HG02571 (cell line): ENCODE data around the gene NFASC.

Experiments
- ATAC-seq: cut with Tn5 transposase; IDR thresholded peaks from one replicate; pipeline ENCODE4 v1.9.1; 2021; ENCODE audit warnings: mild to moderate bottlenecking, moderate library complexity; ENCODE audit not compliant: unreplicated experiment

NFASC gene

DNA sequence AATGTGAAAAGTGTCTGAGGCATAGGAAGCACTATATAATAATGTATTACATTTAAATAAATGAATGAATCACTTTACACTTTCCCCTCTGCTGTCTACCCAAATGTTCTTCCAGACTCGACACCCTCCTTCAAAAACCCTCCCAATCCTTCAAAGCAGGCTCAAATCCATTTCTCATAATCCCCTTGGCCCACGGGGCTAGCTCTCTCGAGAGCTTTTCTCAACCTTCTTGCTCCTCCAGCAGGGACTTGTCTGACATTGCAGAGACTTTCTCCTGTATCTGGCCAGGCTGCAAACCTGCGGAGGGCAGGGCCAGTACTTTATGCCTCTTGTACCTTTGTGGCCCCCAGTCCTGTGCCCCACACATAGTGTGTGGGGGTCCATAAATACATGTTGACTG, 158.3 kb downstream of the NFASC start:
- ATAC-seq: no peak

- no peak for ATAC-seq
Observed at GRCh38 chr1:205030241-205030640, 159.6 kb downstream of the NFASC start.

- ATAC-seq: no peak
Observed at GRCh38 chr1:205030896-205031295, 160.2 kb downstream of the NFASC start.

- no peak for ATAC-seq
Observed at GRCh38 chr1:205032508-205032907, 161.8 kb downstream of the NFASC start.

DNA sequence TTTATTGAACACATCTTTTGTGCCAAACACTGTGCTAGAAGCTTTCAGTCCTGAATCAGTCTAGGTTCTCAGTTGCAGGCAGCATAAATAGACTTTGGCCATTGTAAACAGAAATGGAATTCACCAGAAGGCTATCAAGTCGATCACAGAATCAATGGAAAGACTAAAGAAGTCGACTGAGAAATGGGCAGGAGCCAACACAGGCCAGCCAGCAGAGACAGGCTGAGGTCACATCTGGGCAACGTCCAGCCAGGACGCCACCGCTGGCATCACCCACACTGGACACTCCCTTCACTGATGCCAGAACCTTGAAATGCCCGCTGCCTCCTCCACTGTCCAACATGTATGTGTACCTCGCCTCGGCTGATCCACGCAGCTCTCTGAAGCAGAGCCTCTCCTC, 166.9 kb downstream of the NFASC start:
- no peak for ATAC-seq

DNA sequence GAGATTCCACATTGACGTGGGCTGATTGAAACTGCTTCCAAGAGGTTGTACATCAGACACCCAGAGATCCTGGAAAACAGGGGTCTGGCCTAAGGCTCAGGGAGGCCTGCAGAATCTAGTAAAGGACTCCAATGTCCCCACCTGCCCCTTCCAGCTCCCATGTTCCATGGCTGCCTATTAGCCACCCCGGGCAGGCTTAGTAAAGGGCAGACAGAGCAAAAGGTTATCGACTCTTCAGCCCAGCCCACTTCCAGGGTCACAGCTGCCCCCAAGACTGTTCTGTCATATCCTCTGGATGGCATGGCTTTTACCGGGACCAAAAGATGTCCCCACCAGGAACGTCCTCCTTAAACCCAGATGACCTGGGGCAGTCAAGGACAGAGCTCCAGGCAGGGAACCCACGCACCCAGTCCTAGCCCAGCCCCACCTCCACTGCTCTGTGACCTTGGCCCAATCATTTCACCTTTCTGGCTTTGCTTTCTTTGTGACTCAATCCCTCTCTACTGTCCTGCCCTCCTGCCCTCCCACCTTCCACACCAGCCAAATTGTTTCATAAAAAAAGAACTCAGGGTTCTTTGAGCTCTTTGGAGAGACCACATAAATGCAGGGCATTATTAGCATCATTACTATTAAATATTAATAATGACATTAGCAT, 167.6 kb downstream of the NFASC start:
- no peak for ATAC-seq

DNA sequence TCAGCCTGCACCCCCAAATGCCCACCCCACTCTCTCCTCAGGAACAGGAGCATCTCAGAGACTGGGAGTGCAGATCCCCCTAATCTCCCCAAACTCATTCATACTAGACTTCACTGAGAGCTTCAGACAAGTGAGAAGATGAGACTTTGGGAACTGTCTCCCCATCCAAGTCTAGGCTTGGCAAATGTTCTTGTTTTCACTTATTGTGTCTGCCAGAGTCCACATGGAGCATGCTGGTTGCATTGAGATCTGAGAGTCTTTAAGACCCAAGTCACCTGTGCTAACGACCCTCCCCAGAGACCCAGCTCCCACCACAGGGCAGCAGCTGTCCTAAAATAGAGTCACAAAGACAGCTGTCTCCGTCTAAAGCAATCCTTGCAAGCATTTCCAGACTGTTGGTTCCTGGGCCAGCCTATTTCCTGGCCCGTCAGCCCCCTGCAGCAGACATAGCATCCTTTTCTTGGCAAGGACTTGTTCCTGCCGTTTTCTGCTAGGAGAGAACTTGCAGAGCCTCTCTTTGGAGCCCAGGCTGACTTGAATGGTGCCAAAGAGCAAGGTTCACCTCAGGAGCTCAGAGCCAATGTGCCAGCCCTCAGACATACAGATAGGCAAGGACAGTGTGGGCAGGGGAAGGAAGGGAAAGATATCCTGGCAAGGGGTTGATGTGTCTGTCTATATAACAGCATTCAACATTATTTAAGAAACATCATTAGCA, 170.5 kb downstream of the NFASC start:
- no peak for ATAC-seq

DNA sequence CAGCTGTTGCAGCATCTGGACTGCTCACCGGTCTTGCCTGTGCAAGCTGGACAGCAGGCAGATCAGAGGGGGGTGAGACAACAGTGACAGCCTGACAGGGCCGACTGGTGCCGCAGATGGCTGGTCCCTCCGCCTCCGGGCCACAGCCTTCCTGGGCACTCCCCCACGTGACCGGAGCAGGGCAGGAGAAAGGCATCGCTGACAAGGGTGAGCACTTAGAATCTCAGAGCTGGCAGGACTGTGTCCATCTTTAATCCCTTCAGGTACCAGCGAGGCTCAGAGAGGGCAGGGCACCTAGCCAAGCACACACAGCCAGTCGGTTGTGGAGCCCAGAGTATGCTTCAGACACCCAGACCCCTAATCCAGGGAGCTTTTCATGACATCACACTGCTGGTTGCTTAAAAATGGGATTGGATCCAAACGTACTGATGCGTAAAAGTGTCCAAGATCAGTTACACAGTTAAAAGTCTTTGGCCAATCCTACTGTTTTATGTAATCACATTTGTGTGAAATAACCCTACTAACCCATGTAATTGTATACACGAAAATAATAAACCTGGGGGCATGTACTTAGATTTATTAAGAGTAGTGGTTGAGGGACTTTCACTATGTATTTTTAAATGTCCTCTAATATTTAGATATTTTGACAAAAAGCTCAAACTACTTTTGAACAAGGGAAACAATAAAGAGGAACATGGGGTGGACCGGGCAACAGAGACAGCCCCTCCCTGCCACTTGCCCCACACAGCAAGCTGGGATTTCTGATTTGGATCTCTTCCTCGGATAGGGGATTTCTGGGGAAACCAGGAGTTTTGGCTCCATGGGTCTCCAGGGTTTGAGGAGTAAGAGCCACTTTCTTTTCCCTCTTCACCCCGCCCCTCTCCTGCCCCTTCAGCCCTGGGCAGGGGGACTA, 171.6 kb downstream of the NFASC start:
- no peak for ATAC-seq

GRCh38 chr1:205042911-205043806, 172.5 kb downstream of the NFASC start, which contains the start of gene CNTN2:
Gene CNTN2 (plus strand): TSS chr1:205043212. CDS start chr1:205053186, 9,974 bp downstream.
- no peak for ATAC-seq

DNA sequence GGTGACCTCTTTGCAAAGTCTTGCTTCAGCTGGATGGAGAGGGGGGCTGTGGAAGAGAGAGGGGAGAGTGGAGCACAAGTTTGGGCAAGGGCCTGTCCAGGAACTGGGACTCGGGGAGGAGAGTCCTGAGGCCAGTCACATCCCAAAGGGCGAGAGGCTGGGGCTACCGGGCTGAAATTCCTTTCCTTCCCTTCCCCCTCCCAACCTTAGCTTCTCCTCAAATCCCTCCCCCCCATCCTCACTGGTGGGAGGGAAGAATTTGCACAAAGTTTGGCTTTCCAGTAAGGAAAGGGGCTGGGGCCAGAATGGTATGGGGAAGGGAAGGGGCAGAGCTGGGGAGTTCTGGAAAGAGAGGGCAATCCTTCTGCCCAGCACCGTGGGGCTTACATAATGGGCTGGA, 173.2 kb downstream of the NFASC start:
- ATAC-seq: no peak

GRCh38 chr1:205044741-205045140, 174.1 kb downstream of the NFASC start:
- ATAC-seq: no peak

DNA sequence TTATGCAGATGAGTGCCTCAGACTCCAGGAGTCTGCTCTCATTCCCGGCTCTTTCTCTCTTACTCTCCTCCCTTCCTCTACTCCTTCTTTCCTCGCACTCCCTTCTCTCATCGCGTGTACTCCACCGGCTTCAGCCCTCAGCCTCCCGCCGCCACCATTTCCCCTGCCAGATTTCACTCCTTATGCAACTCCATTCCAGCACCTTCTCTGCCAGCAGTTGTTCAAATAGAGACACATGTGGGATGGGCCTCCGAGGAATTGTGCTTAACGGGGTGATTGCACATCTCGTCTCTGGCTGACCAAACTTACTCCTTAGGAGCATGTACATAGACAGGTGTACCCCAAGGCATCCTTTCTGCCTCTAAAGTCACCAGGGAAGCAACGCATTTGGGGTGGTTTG, 174.5 kb downstream of the NFASC start:
- ATAC-seq: no peak

GRCh38 chr1:205046870-205047269, 176.2 kb downstream of the NFASC start:
- ATAC-seq: no peak

- no peak for ATAC-seq
Observed at GRCh38 chr1:205047764-205048231, 177.1 kb downstream of the NFASC start.

DNA sequence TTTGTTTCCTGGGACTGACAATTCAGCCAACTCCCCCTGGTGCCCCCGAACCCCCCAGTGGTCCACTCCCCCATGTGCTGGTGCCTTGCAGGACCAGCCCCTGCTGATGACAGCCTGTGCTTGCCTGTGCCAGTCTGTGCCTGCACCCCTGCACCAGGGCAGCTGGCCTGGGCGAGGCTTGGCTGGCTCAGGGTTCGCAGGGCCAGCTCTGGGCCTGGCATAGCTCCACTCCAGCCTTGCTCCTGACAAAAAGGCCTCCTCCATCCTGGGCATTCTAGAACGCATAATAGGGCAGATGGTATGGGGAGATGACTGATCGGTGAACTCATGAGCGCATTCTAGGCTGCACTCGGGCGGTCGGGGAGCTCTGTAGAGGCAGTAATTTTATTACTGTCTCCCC, 177.7 kb downstream of the NFASC start:
- ATAC-seq: no peak

- ATAC-seq: no peak
Observed at GRCh38 chr1:205049479-205049878, 178.8 kb downstream of the NFASC start.

DNA sequence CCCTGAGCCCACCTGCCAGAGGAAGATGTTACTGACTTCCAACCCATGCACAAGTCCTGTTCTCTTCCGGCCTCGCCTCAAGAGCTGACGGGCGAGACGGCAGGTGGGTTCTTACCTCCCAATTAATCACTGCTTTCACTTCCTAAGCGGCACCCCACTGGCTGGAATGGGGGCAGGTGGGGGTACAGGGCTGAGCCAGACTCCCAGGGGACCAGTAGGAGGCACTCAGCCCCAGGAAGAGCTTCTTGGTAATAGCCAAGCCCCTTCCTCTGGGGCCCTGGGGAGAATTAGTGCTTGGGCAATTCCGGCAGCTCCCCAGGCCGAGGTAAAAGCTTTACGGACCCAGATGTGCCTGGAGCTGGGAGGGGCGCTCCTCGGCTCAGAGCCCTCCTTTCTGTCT, 182.0 kb downstream of the NFASC start:
- no peak for ATAC-seq

DNA sequence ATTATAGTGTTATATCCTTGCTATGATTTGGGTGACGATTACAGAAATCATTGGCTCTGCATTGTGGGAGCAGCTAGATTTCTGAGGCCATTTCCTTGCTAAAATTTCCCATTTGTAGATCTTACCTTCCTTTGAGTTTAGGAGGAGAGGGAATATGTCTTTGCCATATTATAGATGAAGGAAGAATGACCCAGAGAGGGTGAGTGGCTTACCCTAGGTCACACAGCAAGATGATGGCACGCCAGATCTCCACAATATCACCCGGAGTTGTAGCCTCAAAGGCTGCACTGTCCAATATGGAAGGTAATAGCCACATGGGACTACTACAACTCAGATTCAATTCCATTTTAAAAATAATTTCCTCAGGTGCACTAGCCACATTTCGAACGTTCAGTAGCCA, 182.6 kb downstream of the NFASC start:
- no peak for ATAC-seq

GRCh38 chr1:205054013-205054412, 183.4 kb downstream of the NFASC start:
- no peak for ATAC-seq

GRCh38 chr1:205056188-205056611, 185.5 kb downstream of the NFASC start:
- ATAC-seq: no peak
